HG02678 (cell line): Measurements from ENCODE around the gene ZNF763.
"Not testable (repeated sequence)": the region's sequence is repeated elsewhere in the genome, so short reads cannot be mapped to it uniquely, and the experiment has no call there.

Experiments
- ATAC-seq: cut with Tn5 transposase; IDR thresholded peaks from one replicate; pipeline ENCODE4 v1.9.1; 2021; ENCODE audit warnings: mild to moderate bottlenecking, moderate library complexity; ENCODE audit not compliant: unreplicated experiment

The ZNF763 gene

DNA sequence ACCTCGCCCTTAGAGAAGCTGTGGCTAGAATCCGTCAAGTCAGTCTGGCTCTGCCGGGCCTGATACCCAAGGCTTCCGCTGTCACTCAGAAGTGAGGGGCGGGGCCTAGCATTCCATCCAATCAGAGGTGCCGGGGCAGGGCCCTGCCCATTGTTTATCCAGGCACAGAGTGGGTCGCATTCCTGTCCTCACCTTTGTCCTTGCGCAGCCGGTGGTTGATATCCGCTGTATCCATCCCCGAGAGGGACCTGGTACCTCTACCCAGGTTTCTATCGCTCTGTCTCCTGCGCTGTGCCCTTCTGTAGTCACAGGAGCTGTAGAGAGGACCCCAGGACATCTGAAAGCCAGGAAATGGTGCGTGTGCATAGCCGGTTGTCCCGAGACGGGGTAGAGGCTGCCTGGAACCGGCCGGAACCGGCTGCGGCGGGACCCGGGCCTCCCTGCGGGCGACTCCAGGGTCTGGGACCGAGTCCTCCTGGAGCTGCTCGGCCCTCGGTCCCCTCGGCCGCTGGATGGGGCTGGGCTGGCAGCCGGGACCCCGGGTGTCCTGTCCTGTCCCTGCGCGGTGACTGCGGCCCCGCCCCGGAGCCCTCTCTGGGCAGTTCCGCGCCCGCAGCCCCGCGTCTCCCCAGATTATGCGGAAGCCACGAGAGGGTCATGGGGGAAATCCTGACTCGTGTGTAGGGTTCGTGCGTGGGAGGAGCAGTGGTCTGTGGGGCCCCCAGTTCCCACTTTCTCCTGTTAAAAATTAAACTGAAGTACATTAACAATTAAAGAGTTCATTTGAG, at the start of gene ZNF763:
Gene ZNF763 (plus strand): TSS at position 183 of the 788 bp plus-strand sequence. CDS start 169 bp downstream, at position 352.
- ATAC-seq = peak; percentile 87

DNA sequence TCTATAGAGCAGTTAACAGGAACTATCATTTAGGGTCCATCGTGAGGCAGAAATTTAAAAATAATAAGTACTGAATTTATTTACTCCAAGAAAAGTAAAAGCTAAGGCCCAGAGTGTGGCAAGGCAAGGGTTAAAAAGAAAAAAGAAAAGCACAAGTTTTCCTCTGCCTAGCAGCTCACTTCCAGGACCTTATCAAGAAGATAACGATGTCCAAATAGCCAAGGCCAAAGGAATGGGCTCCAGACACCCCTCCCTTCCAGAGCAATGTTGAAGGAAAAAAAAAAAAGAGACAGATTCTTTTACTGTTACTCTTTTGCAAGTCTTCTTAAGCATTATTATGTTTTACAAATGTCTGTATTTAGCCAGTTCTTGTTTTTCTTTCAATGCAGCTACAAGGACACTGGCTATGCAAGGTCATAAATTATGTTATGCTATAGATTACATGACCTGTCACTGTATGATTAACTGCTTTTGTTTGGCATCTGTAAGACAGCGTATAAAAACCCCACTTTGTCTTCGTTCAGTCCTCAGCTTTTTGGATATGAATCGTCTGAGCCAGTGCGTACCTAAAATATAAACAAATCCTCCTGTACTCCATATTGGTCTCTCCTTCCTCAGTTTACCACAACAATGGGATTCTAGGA, 42.9 kb upstream of the ZNF763 start:
- ATAC-seq = no peak

DNA sequence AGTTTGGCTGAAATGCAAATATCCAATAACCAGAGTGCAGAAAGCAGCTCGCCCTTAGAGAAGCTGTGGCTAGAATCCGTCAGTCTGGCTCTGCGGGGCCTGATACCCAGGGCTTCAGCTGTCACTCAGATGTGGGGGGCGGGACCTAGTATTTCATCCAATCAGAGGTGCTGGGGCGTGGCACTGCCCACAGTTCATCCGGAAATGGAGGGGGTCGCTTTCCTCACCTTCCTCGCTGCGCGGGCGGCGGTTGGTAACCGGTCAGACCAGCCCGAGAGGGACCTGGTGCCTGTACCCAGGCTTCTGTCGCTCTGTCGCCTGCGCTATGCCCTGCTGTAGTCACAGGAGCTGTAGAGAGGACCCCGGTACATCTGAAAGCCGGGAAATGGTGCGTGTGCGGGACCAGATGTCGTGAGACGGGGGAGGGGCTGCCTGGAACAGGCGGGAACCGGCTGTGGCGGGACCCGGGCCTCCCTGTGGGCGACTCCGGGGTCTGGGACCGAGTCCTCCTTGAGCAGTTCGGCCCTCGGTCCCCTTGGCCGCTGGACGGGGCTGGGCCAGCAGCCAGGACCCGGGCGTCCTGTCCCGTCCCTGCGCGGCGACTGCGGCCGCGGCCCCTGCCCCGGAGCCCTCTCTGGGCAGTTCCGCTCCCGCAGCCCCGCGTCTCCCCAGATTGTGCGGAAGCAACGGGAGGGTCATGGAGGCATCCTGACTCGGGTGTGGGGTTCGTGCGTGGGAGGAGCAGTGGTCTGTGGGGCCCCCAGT, 39.8 kb upstream of the ZNF763 start, which contains the start of gene ZNF700:
Gene ZNF700 (plus strand): TSS at position 222 of the 765 bp plus-strand sequence. CDS start 104 bp downstream, at position 326.
- peak; percentile 86 for ATAC-seq

DNA sequence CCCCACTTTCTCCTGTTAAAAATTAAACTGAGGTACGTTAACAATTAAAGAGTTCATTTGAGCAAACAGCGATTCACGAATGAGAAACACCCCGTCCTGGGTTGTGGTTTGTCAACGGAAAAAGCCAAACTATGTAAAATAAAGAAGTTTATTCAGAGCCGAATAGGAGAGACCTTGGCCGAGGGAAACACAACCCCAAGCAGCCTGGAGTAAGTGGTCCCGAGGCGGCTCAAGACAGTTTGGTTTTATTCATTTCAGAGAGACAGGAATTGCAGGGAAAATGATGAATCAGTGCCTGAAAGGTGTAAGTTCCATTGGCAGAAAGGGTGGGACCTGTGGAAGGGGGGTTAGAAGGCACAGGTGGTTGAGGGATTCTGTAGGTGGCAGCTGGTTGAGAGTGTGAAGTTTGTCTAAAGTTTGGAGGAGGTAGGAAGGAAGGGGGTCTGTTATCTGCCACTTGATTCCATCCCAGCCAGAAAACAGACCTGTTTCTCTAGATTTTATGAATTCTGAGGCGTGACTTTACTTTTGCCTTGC, 39.1 kb upstream of the ZNF763 start:
- ATAC-seq = not testable (repeated sequence)

DNA sequence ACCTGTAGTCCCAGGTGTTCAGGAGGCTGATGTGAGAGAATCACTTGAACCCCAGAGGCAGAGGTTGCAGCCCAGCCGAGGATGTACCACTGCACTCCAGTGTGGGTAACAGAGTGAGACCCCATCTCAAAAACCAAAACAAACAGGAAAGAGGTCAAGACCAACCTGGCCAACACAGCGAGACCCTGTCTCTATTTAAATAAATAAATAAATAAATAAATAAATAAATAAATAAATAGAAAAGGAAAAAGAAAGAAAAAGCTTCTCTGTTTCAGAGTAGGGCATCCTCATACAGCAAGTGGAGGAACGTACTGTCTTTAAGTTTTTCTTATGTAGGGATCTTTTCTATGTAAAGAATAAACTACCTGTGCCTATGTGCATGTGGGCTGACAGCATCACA, 37.6 kb upstream of the ZNF763 start:
- no peak for ATAC-seq

DNA sequence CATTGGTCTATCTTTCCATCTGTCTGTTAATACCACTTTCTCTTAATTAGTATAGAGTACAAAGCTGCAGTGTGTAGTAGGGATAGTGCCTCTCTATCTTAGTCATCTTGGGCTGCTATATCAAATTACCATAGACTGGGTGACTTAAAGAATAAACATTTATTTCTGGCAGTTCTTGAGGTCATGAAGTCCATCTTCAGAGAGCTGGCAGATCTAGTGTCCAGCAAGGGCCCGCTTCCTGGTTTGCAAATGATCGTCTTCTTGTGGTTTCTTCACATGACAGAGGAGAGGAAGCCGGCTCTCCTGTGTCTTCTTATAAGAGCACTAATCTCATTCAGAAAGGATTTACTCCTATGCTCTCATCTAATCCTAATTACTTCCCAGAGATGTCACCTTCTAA, 33.8 kb upstream of the ZNF763 start:
- no peak for ATAC-seq

DNA sequence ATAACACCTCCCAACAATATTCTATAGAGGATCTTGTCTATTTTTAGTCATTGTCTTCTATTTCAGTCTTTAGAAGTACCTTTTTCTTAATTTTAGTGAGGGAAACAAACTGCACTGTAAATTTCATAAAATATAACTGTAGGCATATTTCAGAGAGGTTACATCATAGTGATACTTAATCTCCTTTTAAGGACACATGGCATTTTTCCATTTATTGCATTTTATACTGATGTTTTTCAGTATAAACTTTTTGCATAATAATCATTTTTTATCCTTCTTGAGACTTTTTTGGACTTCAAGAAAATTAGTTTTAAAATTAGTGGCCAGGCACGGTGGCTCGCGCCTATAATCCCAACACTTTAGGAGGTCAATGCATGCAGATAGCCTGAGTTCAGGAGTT, 33.3 kb upstream of the ZNF763 start:
- ATAC-seq = no peak

DNA sequence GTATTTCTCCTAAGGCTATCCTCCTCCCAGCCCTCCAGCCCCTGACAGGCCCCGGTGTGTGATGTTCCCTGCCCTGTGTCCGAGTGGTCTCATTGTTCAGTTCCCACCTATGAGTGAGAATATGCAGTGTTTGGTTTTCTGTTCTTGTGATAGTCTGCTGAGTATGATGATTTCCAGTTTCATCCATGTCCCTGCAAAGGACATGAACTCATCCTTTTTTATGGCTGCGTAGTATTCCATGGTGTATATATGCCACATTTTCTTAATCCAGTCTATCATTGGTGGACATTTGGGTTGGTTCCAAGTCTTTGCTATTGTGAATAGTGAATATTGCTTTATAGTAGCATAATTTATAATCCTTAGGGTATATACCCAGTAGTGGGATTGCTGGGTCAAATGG, 29.0 kb upstream of the ZNF763 start:
- ATAC-seq = not testable (repeated sequence)

DNA sequence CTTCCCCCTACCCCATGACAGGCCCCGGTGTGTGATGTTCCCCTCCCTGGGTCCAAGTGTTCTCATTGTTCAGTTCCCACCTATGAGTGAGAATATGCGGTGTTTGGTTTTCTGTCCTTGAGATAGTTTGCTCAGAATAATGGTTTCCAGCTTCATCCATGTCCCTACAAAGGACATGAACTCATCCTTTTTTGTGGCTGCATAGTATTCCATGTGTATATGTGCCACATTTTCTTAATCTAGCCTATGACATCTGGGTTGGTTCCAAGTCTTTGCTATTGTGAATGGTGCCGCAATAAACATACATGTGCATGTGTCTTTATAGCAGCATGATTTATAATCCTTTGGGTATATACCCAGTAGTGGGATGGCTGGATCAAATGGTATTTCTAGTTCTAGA, 26.5 kb upstream of the ZNF763 start:
- ATAC-seq = not testable (repeated sequence)

DNA sequence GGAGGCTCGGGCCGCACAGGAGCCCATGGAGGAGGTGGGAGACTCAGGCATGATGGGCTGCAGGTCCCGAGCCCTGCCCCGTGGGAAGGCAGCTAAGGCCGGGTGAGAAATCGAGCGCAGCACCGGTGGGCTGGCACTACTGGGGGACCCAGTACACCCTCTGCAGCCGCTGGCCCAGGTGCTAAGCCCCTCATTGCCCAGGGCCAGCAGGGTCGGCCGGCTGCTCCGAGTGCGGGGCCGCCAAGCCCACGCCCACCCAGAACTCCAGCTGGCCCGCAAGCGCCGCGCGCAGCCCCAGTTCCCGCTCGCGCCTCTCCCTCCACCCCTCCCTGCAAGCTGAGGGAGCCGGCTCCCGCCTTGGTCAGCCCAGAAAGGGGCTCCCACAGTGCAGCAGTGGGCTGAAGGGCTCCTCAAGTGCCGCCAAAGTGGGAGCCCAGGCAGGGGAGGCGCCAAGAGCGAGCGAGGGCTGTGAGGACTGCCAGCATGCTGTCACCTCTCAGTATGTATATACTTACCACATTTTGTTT, 23.4 kb upstream of the ZNF763 start:
- not testable (repeated sequence) for ATAC-seq

DNA sequence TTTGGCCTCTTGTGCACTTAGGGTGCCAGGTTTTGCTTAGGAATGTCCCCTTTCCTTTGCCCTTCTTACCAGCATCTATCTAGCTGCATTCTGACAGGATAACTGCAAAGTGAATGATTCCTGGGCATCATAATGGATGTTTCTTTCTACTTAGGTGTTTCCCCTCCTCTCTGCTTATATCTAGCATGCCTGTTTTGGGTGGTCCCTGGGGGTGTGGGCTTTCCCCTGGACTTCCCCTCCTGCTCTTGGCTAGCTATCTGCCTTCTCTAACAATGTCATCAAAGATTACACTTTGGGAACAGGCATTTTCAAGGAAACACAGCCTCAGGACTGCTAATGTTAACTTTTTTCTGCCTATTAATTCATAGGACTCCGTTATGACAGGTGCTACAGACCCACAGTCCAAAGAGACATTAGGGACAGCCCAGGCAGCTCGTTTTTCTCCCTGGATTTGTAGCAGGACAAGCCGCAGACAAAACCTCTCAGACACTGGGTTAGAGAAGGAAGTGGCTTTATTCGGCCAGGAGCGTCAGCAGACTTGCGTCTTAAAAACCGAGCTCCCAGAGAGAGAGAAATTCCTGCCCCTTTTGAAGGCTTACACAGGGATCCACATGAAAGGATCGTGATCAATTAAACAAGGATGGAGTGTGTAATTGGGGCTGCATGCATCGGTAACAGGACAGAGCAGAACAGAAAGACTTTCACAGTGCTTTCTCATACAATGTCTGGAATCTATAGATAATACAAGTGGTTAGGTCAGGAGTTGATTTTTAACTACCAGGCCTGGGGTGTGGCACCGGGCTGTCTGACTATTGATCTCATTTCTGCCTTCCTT, 22.6 kb upstream of the ZNF763 start:
- no peak for ATAC-seq

DNA sequence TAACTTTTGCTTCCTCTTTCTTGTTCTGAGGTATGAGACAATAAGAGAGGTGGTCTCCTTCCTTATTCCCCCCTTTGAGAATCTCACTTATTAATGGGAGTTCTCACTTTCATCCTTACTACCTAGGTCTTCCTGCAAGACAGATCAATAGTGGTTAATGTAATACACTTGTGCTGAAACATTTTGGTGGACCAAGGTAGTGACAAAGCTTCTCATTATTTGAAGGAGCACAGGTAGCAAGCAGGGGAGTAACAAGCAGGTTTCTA, 22.1 kb upstream of the ZNF763 start:
- no peak for ATAC-seq

DNA sequence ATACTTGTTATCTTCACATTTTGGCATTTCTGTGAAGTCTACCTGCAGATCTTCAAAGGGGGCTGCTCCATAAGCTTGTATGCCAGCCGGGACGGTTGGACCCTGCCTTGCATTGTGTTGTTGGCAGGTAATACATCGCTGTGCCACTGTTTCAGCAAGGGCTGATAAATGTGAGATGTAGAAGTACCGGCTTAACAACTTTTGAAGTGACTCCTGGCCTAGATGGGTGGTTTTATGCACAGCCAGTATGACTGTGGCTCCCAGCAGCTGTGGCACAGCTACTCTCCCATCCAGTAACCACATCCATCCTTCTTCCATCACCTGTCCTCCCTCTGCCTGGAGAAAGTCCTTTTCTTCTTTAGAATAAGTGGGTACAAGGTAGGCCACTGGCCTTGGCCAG, 20.2 kb upstream of the ZNF763 start:
- no peak for ATAC-seq

DNA sequence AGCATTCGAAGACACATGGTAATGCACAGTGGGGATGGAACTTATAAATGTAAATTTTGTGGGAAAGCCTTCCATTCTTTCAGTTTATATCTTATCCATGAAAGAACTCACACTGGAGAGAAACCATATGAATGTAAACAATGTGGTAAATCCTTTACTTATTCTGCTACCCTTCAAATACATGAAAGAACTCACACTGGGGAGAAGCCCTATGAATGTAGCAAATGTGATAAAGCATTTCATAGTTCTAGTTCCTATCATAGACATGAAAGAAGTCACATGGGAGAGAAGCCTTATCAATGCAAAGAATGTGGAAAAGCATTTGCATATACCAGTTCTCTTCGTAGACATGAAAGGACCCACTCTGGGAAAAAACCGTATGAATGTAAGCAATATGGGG, 16.2 kb upstream of the ZNF763 start:
- no peak for ATAC-seq

DNA sequence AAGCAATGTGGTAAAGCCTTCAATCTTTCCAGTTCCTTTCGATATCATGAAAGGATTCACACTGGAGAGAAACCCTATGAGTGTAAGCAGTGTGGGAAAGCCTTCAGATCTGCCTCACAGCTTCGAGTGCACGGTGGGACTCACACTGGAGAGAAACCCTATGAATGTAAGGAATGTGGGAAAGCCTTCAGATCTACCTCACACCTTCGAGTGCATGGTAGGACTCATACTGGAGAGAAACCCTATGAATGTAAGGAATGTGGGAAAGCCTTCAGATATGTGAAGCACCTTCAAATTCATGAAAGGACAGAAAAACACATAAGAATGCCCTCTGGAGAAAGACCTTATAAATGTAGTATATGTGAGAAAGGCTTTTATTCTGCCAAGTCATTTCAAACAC, 15.6 kb upstream of the ZNF763 start:
- no peak for ATAC-seq

DNA sequence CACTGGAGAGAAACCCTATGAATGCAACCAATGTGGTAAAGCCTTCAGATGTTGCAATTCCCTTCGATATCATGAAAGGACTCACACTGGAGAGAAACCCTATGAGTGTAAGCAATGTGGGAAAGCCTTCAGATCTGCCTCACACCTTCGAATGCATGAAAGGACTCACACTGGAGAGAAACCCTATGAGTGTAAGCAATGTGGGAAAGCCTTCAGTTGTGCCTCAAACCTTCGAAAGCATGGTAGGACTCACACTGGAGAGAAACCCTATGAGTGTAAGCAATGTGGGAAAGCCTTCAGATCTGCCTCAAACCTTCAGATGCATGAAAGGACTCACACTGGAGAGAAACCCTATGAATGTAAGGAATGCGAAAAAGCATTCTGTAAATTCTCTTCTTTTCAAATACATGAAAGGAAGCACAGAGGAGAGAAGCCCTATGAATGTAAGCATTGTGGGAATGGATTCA, 15.2 kb upstream of the ZNF763 start:
- ATAC-seq = not testable (repeated sequence)

DNA sequence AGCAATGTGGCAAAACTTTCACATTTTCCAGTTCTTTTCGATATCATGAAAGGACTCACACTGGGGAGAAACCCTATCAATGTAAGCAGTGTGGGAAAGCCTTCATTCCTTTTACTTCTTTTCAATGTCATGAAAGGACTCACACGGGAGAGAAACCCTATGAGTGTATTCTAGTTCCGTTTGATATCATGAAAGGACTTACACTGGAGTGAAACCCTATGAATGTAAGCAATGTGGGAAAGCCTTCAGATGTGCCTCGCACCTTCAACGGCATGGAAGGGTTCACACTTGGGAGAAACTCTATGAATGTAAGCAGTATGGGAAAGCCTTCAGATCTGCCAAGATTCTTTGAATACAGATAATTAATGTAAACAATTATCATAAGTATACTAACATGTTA, 14.5 kb upstream of the ZNF763 start:
- ATAC-seq = no peak

DNA sequence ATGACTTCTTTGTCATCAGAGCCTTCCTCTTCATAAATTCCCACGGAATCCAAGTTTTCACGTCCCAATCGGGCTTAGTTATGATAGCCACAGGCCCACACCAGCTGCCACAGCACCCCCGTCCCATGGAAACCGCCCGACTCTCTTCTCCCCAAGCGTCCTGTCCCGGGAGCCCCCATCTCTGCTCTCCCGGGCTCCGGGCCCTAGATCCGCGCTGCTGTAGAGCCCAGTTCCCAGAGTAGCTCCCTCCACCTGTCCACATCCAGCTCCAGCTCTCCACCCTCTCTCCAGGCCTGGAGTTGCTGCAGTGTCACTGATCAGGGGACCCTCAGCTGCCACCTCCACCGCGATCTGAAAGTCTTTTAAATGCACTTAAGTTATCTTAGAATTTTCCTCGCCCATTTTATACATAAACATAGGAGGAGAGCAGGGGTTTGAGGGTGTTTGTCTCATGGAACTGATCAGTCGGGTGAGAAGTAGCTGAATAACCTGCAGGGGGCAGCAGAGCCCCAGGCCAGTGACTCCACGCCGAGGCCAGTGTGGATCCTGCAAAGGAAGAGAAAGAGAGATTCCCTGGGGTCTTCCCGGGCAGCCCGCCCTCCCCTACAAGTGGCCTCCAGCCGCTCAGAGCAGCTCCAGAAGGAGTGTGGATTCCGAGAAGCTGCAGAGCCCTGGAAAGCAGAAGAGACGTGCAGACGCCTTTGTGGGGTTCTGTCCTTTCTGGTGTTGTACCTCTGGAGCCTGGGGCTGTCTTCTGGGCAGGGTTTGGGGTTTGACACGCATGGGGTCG, 1.1 kb upstream of the ZNF763 start:
- ATAC-seq = no peak

DNA sequence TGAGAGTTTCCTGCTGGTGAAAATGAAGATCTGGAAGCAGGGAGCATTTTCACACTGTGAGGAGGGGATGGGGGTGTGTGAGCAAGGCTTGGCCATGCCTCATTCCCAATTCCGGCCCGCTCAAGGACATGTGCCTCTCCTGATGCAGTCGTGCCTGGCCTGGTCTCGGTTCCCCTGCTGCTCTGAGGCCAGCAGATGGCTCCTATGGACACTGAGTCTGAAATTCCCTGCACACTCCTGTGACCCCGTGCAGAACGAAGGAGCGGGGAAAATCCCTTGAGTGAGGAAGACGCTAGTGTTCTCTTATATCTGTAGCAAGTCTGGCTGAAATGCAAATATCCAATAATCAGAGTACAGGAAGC, 363 bp upstream of the ZNF763 start:
- ATAC-seq = no peak

DNA sequence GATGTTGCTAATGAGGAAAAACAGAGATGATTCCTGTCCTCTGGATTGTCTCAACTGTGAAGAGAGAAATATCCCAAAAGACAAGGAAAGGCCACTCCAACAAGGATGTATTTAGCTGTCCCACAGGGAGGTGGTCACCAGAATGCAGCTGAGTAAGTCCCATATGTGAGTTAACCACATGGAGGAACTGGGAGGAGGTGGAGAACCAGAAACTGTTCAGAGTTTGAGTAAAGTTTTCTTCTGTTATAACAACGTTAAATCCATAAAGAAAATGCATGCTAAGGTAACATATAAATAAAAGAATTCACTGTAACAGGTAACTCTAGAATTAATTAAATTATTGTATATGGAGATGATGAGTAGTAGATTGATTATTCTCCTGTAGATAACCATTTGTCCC, 5.3 kb downstream of the ZNF763 start:
- ATAC-seq = no peak
